ENCODE data around the gene CNTN4. TPM values are rescaled to one million over a fixed set of nuclear protein-coding genes. Genes with fewer than 3 reads are reported as not detected.

The CNTN4 gene
- total RNA-seq, 1 experiment from 2014 or later = 1.6 TPM

- H3K4me1 ChIP-seq (ENCODE audit: insufficient read depth, low read length) = no peaks in the 10 kb centered on the region
- H2BK15ac ChIP-seq (ENCODE audit: low read depth, low read length) = no peak overlapping the region
- WGBS (ENCODE audit: extremely low coverage, insufficient read length, low lambda C conversion rate) = no CpG with 5 or more reads among the region's 2 CpGs
- H3K23me2 ChIP-seq (ENCODE audit: insufficient read length, low read depth, low read length, poor library complexity, severe bottlenecking) = no peaks in the 10 kb centered on the region
- H3K9ac ChIP-seq (ENCODE audit: extremely low read depth, insufficient read length, low read length) = no peak overlapping the region
- H3K27me3 Mint-ChIP-seq (ENCODE audit: low read depth) = no peaks in the 10 kb centered on the region
- H3K4ac ChIP-seq (ENCODE audit: low read depth, low read length) = no peak overlapping the region
- H4K5ac ChIP-seq (ENCODE audit: insufficient read length, low read depth, low read length) = no peak overlapping the region
- H3K79me2 ChIP-seq (ENCODE audit: insufficient read depth, low read length) = no peaks in the 10 kb centered on the region
- no peak overlapping the region for H2BK20ac ChIP-seq (ENCODE audit: low read depth, low read length, poor library complexity, severe bottlenecking)
- H4K8ac ChIP-seq (replicated peaks; ENCODE audit: insufficient read length, low read depth, low read length) = no peak overlapping the region
- H3K4me3 Mint-ChIP-seq = no peak overlapping the region
- H2BK120ac ChIP-seq (ENCODE audit: low read depth, low read length, poor library complexity, severe bottlenecking) = no peak overlapping the region
- no peak overlapping the region for H3K14ac ChIP-seq (ENCODE audit: insufficient read depth, low read length)
- no peak overlapping the region for H3K18ac ChIP-seq (ENCODE audit: insufficient read length, low read depth, low read length)
- no peaks in the 10 kb centered on the region for H3K9me3 ChIP-seq (ENCODE audit: control insufficient read depth, low read depth, low read length)
- no peaks in the 10 kb centered on the region for H3K4me1 Mint-ChIP-seq
- H2AFZ ChIP-seq (ENCODE audit: low read length) = no peak overlapping the region
- TF ChIP-seq CTCF (conservative IDR thresholded peaks at IDR 0.05) = no peak
- H3K27ac Mint-ChIP-seq = no peak overlapping the region
- no peak overlapping the region for H2BK5ac ChIP-seq (ENCODE audit: insufficient read length, low read length)
- H3K79me1 ChIP-seq (ENCODE audit: insufficient read depth, low read depth, low read length, poor library complexity, severe bottlenecking) = no peaks in the 10 kb centered on the region
- H3K9me3 Mint-ChIP-seq = no peaks in the 10 kb centered on the region
- no peak overlapping the region for H3K56ac ChIP-seq (ENCODE audit: insufficient read length, low read depth, low read length)
- H3K23ac ChIP-seq (ENCODE audit: insufficient read length, low read depth, low read length) = no peak overlapping the region
- H4K91ac ChIP-seq (ENCODE audit: insufficient read length, low read depth, low read length) = no peak overlapping the region
- no peaks in the 10 kb centered on the region for H3K27me3 ChIP-seq (ENCODE audit: insufficient read depth, low read length)
- DNase-seq = no peak
- no peak overlapping the region for H3K27ac ChIP-seq (ENCODE audit: insufficient read length, low read depth, low read length)
- no peak overlapping the region for H3K4me2 ChIP-seq (ENCODE audit: insufficient read depth, insufficient read length, low read length)
- no peaks in the 10 kb centered on the region for H4K20me1 ChIP-seq (ENCODE audit: control insufficient read depth, insufficient read depth, insufficient read length)
- H2AK5ac ChIP-seq (ENCODE audit: insufficient read length, low read length) = no peak overlapping the region
- no peak overlapping the region for H2BK12ac ChIP-seq (ENCODE audit: insufficient read length, low read depth, low read length)
- no peaks in the 10 kb centered on the region for H3K36me3 Mint-ChIP-seq (ENCODE audit: insufficient read depth in 1 of 3, low read depth in 3 of 3)
- no peak overlapping the region for H3T11ph ChIP-seq (ENCODE audit: low read length)
These were observed 851.5 kb downstream of the CNTN4 start for GRCh38 chr3:2950159-2950558.

All from H9 (cell line).